Erythroblast (primary cell): ENCODE data around the gene LRAT.

Source experiments
- GATA1 ChIP-seq: IDR thresholded peaks from 2 replicates; pipeline ENCODE4 v1.6.1; 2011; ENCODE audit warnings: low read depth, mild to moderate bottlenecking, control low read depth, low read length, moderate library complexity
- POLR2A ChIP-seq: IDR thresholded peaks from 2 replicates; pipeline ENCODE4 v1.6.1; 2011; ENCODE audit warnings: mild to moderate bottlenecking, low read length

DNA sequence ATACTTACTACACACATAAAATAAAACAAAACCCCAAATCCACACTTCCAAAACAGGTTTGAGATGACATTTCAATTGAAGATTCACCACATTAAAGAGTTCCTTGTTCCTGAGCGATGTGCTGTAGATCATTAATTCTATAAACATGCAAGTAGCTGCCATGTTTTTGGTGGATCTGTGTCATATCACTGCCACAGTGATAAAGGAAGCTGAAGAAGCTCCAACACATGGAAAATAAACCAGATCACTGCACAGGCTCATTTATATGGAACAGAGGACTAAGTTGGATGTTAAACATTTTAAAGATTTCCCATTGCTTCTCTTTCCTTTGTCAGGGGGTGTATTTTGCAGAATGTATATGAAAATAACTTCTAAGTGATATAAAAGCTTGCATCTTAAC is 34.5 kb downstream of the LRAT start:
- no peak for TF ChIP-seq POLR2A
- no peak for TF ChIP-seq GATA1
